PFSK-1 (cell line): ENCODE data around the gene ZNF580.

ENCODE experiments used
- POLR2AphosphoS5 ChIP-seq: IDR thresholded peaks from 2 replicates; pipeline ENCODE4 v1.6.1; 2012; ENCODE audit warnings: low read depth, mild to moderate bottlenecking, control low read depth, low read length, moderate library complexity
- REST ChIP-seq, 2 experiments: IDR thresholded peaks; 2 replicates each; pipeline versions ENCODE4 v1.6.1 to v1.8.0; 2011 to 2012; ENCODE audit warnings: low read depth in 2 of 2, low read length in 2 of 2, control low read depth in 1 of 2, inconsistent platforms in 1 of 2, mild to moderate bottlenecking in 1 of 2, moderate library complexity in 1 of 2; ENCODE audit not compliant: insufficient read depth in 1 of 2
- TAF1 ChIP-seq: IDR thresholded peaks from 2 replicates; pipeline ENCODE4 v1.6.1; 2012; ENCODE audit warnings: low read length, control low read depth, borderline replicate concordance; ENCODE audit not compliant: insufficient read depth

- TF ChIP-seq REST (IDR thresholded peaks at IDR 0.05; ENCODE audit: insufficient read depth in 1 of 2, low read depth in 2 of 2, low read length in 2 of 2) (no peak), TAF1 (no peak), POLR2AphosphoS5 (no peak)
Observed at GRCh38 chr19:55603115-55603514, 37.7 kb upstream of the ZNF580 start.
